ENCODE data around the gene SEMA3D.

GRCh38 chr7:85095806-85096205, 91.0 kb downstream of the SEMA3D start:
- no peak for TF ChIP-seq CTCF (IDR thresholded peaks at IDR 0.05; ENCODE audit: low read depth, low read length)
- no peak for TF ChIP-seq EZH2phosphoT487 (IDR thresholded peaks at IDR 0.05; ENCODE audit: low read depth)
